Measurements from ENCODE around the gene HOXA7.

DNA sequence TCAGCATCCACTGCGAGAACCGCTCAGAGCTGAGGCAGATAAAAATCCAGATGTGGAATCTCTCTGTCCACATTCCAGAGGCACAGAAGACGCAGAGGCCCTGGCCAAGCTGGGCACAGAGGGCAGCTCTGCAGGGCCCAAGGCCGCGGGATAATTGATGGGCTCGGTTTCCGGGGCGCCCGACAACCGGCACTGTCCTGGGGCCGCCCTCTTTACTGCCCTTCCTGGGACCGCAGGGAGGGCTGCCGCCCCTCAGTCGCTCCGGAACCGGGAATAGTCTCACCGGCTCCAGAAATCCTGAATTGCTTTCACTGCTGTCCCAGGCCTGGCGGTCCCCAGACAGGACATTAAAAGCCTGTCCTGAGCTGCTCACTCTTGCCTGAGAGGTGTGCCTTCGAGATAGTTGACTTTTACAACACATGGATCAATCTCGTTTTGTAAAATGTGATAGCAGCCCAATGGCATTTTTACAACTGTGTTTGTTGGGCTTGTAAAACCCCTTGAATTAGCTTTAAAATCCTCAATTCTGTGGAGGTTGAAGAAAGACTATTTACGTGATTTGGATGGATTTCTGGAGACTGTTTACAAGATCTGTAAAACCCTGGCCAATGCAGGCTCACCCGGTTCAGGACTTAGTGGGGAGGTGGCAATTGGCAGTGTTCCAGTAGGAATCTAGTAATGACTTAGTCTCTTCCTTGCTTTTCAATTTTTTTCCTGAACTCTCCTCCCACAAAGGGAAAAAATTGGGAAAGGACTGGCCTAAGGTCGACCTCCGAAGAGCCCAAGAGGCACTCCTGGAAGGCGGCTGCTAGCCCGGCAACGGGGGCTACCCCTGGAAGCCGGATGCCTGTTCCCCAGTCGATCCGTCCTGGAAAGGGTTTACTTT lies 7.5 kb downstream of the HOXA7 start:
- TF ChIP-seq, protein P1, sequence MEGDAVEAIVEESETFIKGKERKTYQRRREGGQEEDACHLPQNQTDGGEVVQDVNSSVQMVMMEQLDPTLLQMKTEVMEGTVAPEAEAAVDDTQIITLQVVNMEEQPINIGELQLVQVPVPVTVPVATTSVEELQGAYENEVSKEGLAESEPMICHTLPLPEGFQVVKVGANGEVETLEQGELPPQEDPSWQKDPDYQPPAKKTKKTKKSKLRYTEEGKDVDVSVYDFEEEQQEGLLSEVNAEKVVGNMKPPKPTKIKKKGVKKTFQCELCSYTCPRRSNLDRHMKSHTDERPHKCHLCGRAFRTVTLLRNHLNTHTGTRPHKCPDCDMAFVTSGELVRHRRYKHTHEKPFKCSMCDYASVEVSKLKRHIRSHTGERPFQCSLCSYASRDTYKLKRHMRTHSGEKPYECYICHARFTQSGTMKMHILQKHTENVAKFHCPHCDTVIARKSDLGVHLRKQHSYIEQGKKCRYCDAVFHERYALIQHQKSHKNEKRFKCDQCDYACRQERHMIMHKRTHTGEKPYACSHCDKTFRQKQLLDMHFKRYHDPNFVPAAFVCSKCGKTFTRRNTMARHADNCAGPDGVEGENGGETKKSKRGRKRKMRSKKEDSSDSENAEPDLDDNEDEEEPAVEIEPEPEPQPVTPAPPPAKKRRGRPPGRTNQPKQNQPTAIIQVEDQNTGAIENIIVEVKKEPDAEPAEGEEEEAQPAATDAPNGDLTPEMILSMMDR (IDR thresholded peaks at IDR 0.05), result no peak
- no peak for TF ChIP-seq POLR2A (IDR thresholded peaks at IDR 0.05)
- no peak for TF ChIP-seq EP300 (IDR thresholded peaks at IDR 0.05)
